Thoracic aorta (tissue), 2 donors: ENCODE data around the gene HHIP. TPM values are rescaled to one million over a fixed set of nuclear protein-coding genes. Genes with fewer than 3 reads are reported as not detected.

ENCODE experiments used
- ATAC-seq: fragments of 150-250 bp; one replicate; pipeline ENCODE4 v1.8.0; 2017; ENCODE audit warnings: low read depth; ENCODE audit not compliant: insufficient number of reproducible peaks, low FRiP score
- DNase-seq: peaks from one replicate; pipeline ENCODE4 v3.0.0-alpha.2; 2020; ENCODE audit warnings: low spot score
- H3K27ac ChIP-seq, 2 donors: fragments of 200-600 bp; sonication (generic); 1 replicate in 1 of 2; 2 replicates in 1 of 2; pipeline ENCODE4 v1.5.1; 2016; ENCODE audit warnings: mild to moderate bottlenecking in 2 of 2, moderate library complexity in 2 of 2
- H3K27me3 ChIP-seq: fragments of 200-600 bp; sonication (generic); replicated peaks from 2 replicates; pipeline ENCODE4 v1.6.0; 2016; ENCODE audit warnings: mild to moderate bottlenecking; ENCODE audit not compliant: insufficient read depth
- H3K36me3 ChIP-seq: fragments of 200-600 bp; sonication (generic); one replicate; pipeline ENCODE4 v1.5.1; 2016
- H3K4me1 ChIP-seq, 2 donors: fragments of 200-600 bp; sonication (generic); 1 replicate in 1 of 2; 2 replicates in 1 of 2; pipeline versions ENCODE4 v1.5.1 to v1.6.0; 2016; ENCODE audit warnings: low read depth in 2 of 2, mild to moderate bottlenecking in 1 of 2; ENCODE audit not compliant: control insufficient read depth in 1 of 2
- H3K4me3 ChIP-seq: fragments of 200-600 bp; sonication (generic); 2 replicates; pipeline ENCODE4 v1.5.1; 2016; ENCODE audit warnings: mild to moderate bottlenecking
- H3K9me3 ChIP-seq: fragments of 200-600 bp; sonication (generic); 2 replicates; pipeline ENCODE4 v1.5.1; 2016
- CTCF ChIP-seq: fragments of 200-600 bp; sonication (generic); IDR thresholded peaks from one replicate; pipeline ENCODE4 v1.5.1; 2019; ENCODE audit warnings: antibody characterized with exemption
- total RNA-seq, 2 donors: library from RNA; depleted of rRNA; stranded (reverse); fragments of >200 nt; gene quantifications; one replicate each; pipeline versions ENCODE4 v1.1.0 to v1.2.3, GENCODE V29; 2016

Gene HHIP
- total RNA-seq, 2 donors from 2014 or later: 0.49 to 0.54 TPM

GRCh38 chr4:144648042-144648441 lies 2.1 kb downstream of the HHIP start:
- TF ChIP-seq CTCF: no peak
- Histone ChIP-seq H3K27me3 (no peaks in the 10 kb centered on the region), H3K4me3 (no peak overlapping the region)

GRCh38 chr4:144649646-144650045 lies 3.7 kb downstream of the HHIP start:
- no peak for TF ChIP-seq CTCF
- no peak for ATAC-seq
- no peak for DNase-seq
- H3K36me3 ChIP-seq: no peaks in the 10 kb centered on the region
- no peak overlapping the region for H3K27ac ChIP-seq
- H3K9me3 ChIP-seq: no peaks in the 10 kb centered on the region
- peaks cover 9 to 13% of the 10 kb centered on the region in 2 donors for H3K4me1 ChIP-seq
- no peaks in the 10 kb centered on the region for H3K27me3 ChIP-seq
- no peak overlapping the region for H3K4me3 ChIP-seq

More at GRCh38 chr4:144648042-144648441, 2.1 kb downstream of the HHIP start:
- H3K9me3 ChIP-seq: no peaks in the 10 kb centered on the region
- no peaks in the 10 kb centered on the region for H3K36me3 ChIP-seq
- peaks cover 9 to 13% of the 10 kb centered on the region in 2 donors for H3K4me1 ChIP-seq
- H3K27ac ChIP-seq: no peak overlapping the region
- no peak for DNase-seq
- no peak for ATAC-seq

- Histone ChIP-seq H3K4me1 (peaks cover 9 to 13% of the 10 kb centered on the region in 2 donors), H3K27ac (no peak overlapping the region), H3K4me3 (no peak overlapping the region), H3K27me3 (no peaks in the 10 kb centered on the region), H3K9me3 (no peaks in the 10 kb centered on the region), H3K36me3 (no peaks in the 10 kb centered on the region)
- DNase-seq (no peak), ATAC-seq (no peak)
- TF ChIP-seq CTCF: no peak
Observed at GRCh38 chr4:144650311-144651005, 4.5 kb downstream of the HHIP start.

GRCh38 chr4:144653781-144654545 lies 8.0 kb downstream of the HHIP start:
- no peaks in the 10 kb centered on the region for H3K9me3 ChIP-seq
- no peaks in the 10 kb centered on the region for H3K36me3 ChIP-seq
- no peak for TF ChIP-seq CTCF
- ATAC-seq (no peak), DNase-seq (no peak)
- H3K4me1 ChIP-seq: no peaks in the 10 kb centered on the region
- H3K27me3 ChIP-seq: no peaks in the 10 kb centered on the region
- H3K4me3 ChIP-seq: no peak overlapping the region
- H3K27ac ChIP-seq: no peak overlapping the region

GRCh38 chr4:144655491-144655890 lies 9.5 kb downstream of the HHIP start:
- Histone ChIP-seq H3K27me3 (no peaks in the 10 kb centered on the region), H3K36me3 (no peaks in the 10 kb centered on the region), H3K4me1 (no peaks in the 10 kb centered on the region), H3K27ac (no peak overlapping the region), H3K9me3 (no peaks in the 10 kb centered on the region), H3K4me3 (no peak overlapping the region)
- DNase-seq (no peak), ATAC-seq (no peak)
- no peak for TF ChIP-seq CTCF
